Measurements from ENCODE around the gene CLPSL1. TPM values are rescaled to one million over a fixed set of nuclear protein-coding genes. Genes with fewer than 3 reads are reported as not detected.

Gene CLPSL1
- total RNA-seq, 1 experiment from 2014 or later, result not detected

DNA sequence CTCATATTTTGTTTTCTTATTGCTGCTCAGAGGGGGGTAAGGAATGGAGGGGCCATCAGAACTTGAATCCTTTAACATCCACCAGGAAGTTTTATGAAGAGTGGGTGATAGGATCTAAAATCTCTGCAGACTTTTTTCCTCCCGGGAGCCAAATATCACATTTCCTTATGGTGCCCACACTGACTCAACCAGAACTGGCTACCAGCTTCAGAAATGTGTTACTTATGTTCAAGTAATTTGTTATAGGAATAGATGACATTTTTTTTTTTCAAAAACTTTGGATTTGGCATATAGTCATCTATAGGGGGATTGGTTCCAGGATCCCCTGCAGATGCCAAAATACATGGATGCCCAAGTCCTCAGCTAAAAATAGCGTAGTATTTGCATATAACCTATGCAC, 42.8 kb downstream of the CLPSL1 start:
- CTCF ChIA-PET, result no interaction called here
- Mint-ChIP-seq H3K4me1 (ENCODE audit: low read depth, unreplicated experiment) (no peaks in the 10 kb centered on the region), H3K9me3 (ENCODE audit: low read depth, unreplicated experiment) (no peaks in the 10 kb centered on the region), H3K4me3 (ENCODE audit: low read depth, unreplicated experiment) (no peak overlapping the region), H3K27me3 (ENCODE audit: unreplicated experiment) (no peaks in the 10 kb centered on the region), H3K36me3 (ENCODE audit: insufficient read depth, unreplicated experiment) (no peaks in the 10 kb centered on the region), H3K27ac (ENCODE audit: unreplicated experiment) (no peak overlapping the region)
- BruUV-seq (replicated peaks), result no TSS peak
- TF ChIP-seq, protein P1, sequence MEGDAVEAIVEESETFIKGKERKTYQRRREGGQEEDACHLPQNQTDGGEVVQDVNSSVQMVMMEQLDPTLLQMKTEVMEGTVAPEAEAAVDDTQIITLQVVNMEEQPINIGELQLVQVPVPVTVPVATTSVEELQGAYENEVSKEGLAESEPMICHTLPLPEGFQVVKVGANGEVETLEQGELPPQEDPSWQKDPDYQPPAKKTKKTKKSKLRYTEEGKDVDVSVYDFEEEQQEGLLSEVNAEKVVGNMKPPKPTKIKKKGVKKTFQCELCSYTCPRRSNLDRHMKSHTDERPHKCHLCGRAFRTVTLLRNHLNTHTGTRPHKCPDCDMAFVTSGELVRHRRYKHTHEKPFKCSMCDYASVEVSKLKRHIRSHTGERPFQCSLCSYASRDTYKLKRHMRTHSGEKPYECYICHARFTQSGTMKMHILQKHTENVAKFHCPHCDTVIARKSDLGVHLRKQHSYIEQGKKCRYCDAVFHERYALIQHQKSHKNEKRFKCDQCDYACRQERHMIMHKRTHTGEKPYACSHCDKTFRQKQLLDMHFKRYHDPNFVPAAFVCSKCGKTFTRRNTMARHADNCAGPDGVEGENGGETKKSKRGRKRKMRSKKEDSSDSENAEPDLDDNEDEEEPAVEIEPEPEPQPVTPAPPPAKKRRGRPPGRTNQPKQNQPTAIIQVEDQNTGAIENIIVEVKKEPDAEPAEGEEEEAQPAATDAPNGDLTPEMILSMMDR (IDR thresholded peaks at IDR 0.05; ENCODE audit: unreplicated experiment), result no peak
- intact Hi-C loops (cut with micrococcal nuclease; ENCODE audit: unreplicated experiment), result no loop called here
- DNase-seq, result no peak

DNA sequence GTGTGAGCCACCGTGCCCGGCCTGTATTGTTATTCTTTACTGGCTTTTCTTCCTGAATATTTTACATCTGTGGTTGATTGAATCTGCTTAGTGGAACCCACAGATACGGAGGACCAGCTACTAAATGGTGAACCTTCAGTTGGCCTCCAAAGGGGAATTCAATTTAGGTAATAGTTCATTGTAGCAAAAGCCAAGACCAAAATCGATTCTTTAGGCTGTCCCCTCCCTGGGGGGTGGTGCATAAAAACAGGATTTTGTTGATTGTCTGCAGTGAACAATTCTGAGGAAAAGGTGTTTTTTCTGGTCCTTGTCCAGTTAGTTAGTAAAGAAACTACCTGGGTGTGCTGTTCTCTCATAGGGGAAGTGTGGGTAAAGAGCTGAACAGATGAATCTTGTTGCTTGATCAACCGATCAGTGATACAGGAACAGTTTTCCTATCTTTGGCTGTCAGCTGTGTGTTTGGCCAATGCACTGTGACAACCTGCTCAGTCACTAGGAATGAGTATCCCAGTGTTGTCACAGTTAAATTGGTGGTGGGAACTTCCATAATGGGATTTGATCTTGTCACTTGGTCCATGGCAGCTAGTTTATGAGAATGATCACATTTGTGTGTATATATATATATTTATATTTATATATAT, 43.9 kb downstream of the CLPSL1 start:
- CTCF ChIA-PET, result interaction anchor here (1.5 kb wide), 1 partner anchor 70 kb away, joined by 3 read pairs; no protein-coding TSS in a partner anchor
- H3K36me3 Mint-ChIP-seq (ENCODE audit: insufficient read depth, unreplicated experiment), result no peaks in the 10 kb centered on the region

DNA sequence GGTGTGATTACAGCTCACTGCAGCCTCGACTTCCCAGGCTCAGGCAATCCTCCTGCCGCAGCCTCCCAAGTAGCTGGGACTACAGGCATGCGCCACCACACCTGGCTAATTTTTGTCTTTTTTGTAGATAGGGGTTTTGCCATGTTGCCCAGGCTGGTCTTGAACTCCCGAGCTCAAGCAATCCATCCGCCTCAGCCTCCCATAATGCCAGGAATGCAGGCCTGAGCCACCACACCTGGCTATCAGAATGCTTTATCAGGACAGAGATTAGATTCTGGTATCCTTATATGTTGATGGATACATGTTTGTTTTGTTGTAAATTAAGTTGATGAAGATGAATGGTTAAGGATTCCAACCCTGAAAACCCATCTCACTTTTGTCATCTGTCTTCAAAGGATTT, 48.5 kb downstream of the CLPSL1 start:
- Mint-ChIP-seq H3K27ac (ENCODE audit: unreplicated experiment) (no peak overlapping the region), H3K9me3 (ENCODE audit: low read depth, unreplicated experiment) (no peaks in the 10 kb centered on the region), H3K36me3 (ENCODE audit: insufficient read depth, unreplicated experiment) (peaks cover 34% of the 10 kb centered on the region), H3K27me3 (ENCODE audit: unreplicated experiment) (no peaks in the 10 kb centered on the region), H3K4me1 (ENCODE audit: low read depth, unreplicated experiment) (peaks cover 15% of the 10 kb centered on the region), H3K4me3 (ENCODE audit: low read depth, unreplicated experiment) (no peak overlapping the region)
- TF ChIP-seq, protein P1 (IDR thresholded peaks at IDR 0.05; ENCODE audit: unreplicated experiment), result no peak
- CTCF ChIA-PET, result interaction anchor here (0.7 kb wide), 1 partner anchor 263 kb away, joined by 3 read pairs; no protein-coding TSS in a partner anchor
- no TSS peak for BruUV-seq (replicated peaks)
- intact Hi-C loops (cut with micrococcal nuclease; ENCODE audit: unreplicated experiment), result no loop called here
- DNase-seq, result no peak

More for the DNA sequence above, 43.9 kb downstream of the CLPSL1 start:
- no peaks in the 10 kb centered on the region for H3K4me1 Mint-ChIP-seq (ENCODE audit: low read depth, unreplicated experiment)
- DNase-seq, result no peak
- H3K4me3 Mint-ChIP-seq (ENCODE audit: low read depth, unreplicated experiment), result no peak overlapping the region
- intact Hi-C loops (cut with micrococcal nuclease; ENCODE audit: unreplicated experiment), result no loop called here
- H3K27ac Mint-ChIP-seq (ENCODE audit: unreplicated experiment), result no peak overlapping the region
- TF ChIP-seq, protein P1 (IDR thresholded peaks at IDR 0.05; ENCODE audit: unreplicated experiment), result no peak
- no TSS peak for BruUV-seq (replicated peaks)
- H3K27me3 Mint-ChIP-seq (ENCODE audit: unreplicated experiment), result no peaks in the 10 kb centered on the region
- no peaks in the 10 kb centered on the region for H3K9me3 Mint-ChIP-seq (ENCODE audit: low read depth, unreplicated experiment)

DNA sequence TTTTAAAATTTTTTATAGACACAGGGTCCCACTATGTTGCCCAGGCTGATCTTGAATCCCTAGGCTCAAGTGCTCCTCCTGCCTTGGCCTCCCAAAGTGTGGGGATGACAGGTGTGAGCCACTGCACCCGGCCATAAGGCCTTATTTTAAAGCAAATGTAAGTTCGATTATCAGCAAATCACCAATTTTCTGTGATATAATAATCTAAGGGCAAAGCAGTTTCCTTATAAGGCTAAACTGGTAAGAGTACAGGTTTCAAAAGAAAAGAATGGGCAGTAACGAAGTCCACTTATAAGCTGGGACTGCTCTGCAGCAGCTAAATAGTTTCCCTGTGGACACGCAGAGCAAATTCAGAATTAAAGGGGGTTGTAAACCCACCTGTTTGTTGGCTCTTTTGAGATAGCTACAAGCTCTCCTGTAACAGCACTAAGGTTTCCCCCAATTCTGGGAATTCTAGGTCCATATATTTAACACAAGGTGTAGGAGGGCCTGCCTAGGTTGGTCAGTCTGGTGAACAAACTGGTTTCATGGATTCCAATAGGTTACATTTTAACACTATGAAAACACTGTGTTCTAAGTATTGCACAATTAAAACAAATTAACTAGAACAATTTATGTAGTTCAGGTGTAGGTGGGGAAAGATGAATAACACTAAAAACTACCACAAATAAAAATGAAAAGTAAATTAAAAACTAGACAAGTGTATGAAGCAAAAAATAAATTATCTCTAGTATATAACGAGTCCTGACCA, 50.6 kb downstream of the CLPSL1 start:
- CTCF ChIA-PET, result no interaction called here

More for the DNA sequence above, 50.6 kb downstream of the CLPSL1 start:
- intact Hi-C loops (cut with micrococcal nuclease; ENCODE audit: unreplicated experiment), result no loop called here
- TF ChIP-seq, protein P1 (IDR thresholded peaks at IDR 0.05; ENCODE audit: unreplicated experiment), result no peak
- Mint-ChIP-seq H3K9me3 (ENCODE audit: low read depth, unreplicated experiment) (no peaks in the 10 kb centered on the region), H3K27ac (ENCODE audit: unreplicated experiment) (peak overlapping the region; percentile 44), H3K4me1 (ENCODE audit: low read depth, unreplicated experiment) (peaks cover 15% of the 10 kb centered on the region), H3K27me3 (ENCODE audit: unreplicated experiment) (no peaks in the 10 kb centered on the region), H3K4me3 (ENCODE audit: low read depth, unreplicated experiment) (no peak overlapping the region), H3K36me3 (ENCODE audit: insufficient read depth, unreplicated experiment) (peaks cover 46% of the 10 kb centered on the region)
- peak; percentile 32 for DNase-seq
- BruUV-seq (replicated peaks), result no TSS peak

Measured in Calu3 (cell line).